H9 (cell line): ENCODE measurements around the gene PEX5L. TPM values are rescaled to one million over a fixed set of nuclear protein-coding genes. Genes with fewer than 3 reads are reported as not detected.

Experiments
- DNase-seq: peaks from one replicate; pipeline ENCODE4 v3.0.0-alpha.2; 2017
- H2AFZ ChIP-seq: one replicate; pipeline ENCODE4 v1.6.1; 2013; ENCODE audit warnings: mild to moderate bottlenecking, low read length, control low read depth, moderate library complexity
- H2AK5ac ChIP-seq: 2 replicates; pipeline ENCODE4 v1.6.1; 2013; ENCODE audit warnings: low read length, control low read depth, mixed read lengths; ENCODE audit not compliant: insufficient read length
- H2BK120ac ChIP-seq: one replicate; pipeline ENCODE4 v1.6.1; 2013; ENCODE audit warnings: low read depth, mild to moderate bottlenecking, low read length, control low read depth, inconsistent platforms; ENCODE audit not compliant: poor library complexity, severe bottlenecking
- H2BK12ac ChIP-seq: 2 replicates; pipeline ENCODE4 v1.6.1; 2013; ENCODE audit warnings: low read length, control low read depth, mixed read lengths, low read depth; ENCODE audit not compliant: insufficient read length
- H2BK15ac ChIP-seq: 2 replicates; pipeline ENCODE4 v1.6.1; 2013; ENCODE audit warnings: low read depth, low read length, control low read depth
- H2BK20ac ChIP-seq: one replicate; pipeline ENCODE4 v1.6.1; 2013; ENCODE audit warnings: low read depth, mild to moderate bottlenecking, low read length, control low read depth, inconsistent platforms; ENCODE audit not compliant: poor library complexity, severe bottlenecking
- H2BK5ac ChIP-seq: 2 replicates; pipeline ENCODE4 v1.6.1; 2013; ENCODE audit warnings: low read length, control low read depth, mixed read lengths; ENCODE audit not compliant: insufficient read length
- H3K14ac ChIP-seq: 2 replicates; pipeline ENCODE4 v1.6.1; 2013; ENCODE audit warnings: low read length, control low read depth; ENCODE audit not compliant: insufficient read depth
- H3K18ac ChIP-seq: 2 replicates; pipeline ENCODE4 v1.6.1; 2013; ENCODE audit warnings: low read depth, mild to moderate bottlenecking, mixed read lengths, low read length, control low read depth; ENCODE audit not compliant: insufficient read length
- H3K23ac ChIP-seq: 2 replicates; pipeline ENCODE4 v1.6.1; 2013; ENCODE audit warnings: low read length, control low read depth, mixed read lengths, low read depth; ENCODE audit not compliant: insufficient read length
- H3K23me2 ChIP-seq: 2 replicates; pipeline ENCODE4 v1.6.1; 2013; ENCODE audit warnings: low read depth, mild to moderate bottlenecking, mixed read lengths, low read length, control low read depth; ENCODE audit not compliant: insufficient read length, poor library complexity, severe bottlenecking
- H3K27ac ChIP-seq: 2 replicates; pipeline ENCODE4 v1.5.1; 2013; ENCODE audit warnings: low read length, control low read depth, mixed read lengths, low read depth; ENCODE audit not compliant: insufficient read length
- H3K27me3 ChIP-seq: 2 replicates; pipeline ENCODE4 v1.6.1; 2013; ENCODE audit warnings: low read length, control low read depth, inconsistent platforms; ENCODE audit not compliant: insufficient read depth
- H3K4ac ChIP-seq: 2 replicates; pipeline ENCODE4 v1.6.1; 2013; ENCODE audit warnings: low read depth, mild to moderate bottlenecking, control low read depth, inconsistent platforms, low read length, moderate library complexity
- H3K4me1 ChIP-seq: 2 replicates; pipeline ENCODE4 v1.6.1; 2013; ENCODE audit warnings: low read length, control low read depth, inconsistent platforms; ENCODE audit not compliant: insufficient read depth
- H3K4me2 ChIP-seq: 2 replicates; pipeline ENCODE4 v1.6.1; 2013; ENCODE audit warnings: low read length, control low read depth, mixed read lengths; ENCODE audit not compliant: insufficient read length, insufficient read depth
- H3K56ac ChIP-seq: 2 replicates; pipeline ENCODE4 v1.6.1; 2013; ENCODE audit warnings: low read depth, mild to moderate bottlenecking, mixed read lengths, low read length, control low read depth; ENCODE audit not compliant: insufficient read length
- H3K79me1 ChIP-seq: 2 replicates; pipeline ENCODE4 v1.6.1; 2013; ENCODE audit warnings: low read depth, mild to moderate bottlenecking, moderate library complexity, low read length, control low read depth, inconsistent platforms; ENCODE audit not compliant: insufficient read depth, poor library complexity, severe bottlenecking
- H3K79me2 ChIP-seq: 2 replicates; pipeline ENCODE4 v1.6.1; 2013; ENCODE audit warnings: low read length, control low read depth, inconsistent platforms; ENCODE audit not compliant: insufficient read depth
- H3K9ac ChIP-seq: 2 replicates; pipeline ENCODE4 v1.6.1; 2013; ENCODE audit warnings: low read length, control low read depth, mixed read lengths; ENCODE audit not compliant: insufficient read length; ENCODE audit errors: extremely low read depth
- H3K9me3 ChIP-seq: one replicate; pipeline ENCODE4 v1.6.1; 2013; ENCODE audit warnings: low read depth, low read length, inconsistent platforms; ENCODE audit not compliant: control insufficient read depth
- H3T11ph ChIP-seq: one replicate; pipeline ENCODE4 v1.6.1; 2013; ENCODE audit warnings: mild to moderate bottlenecking, low read length, control low read depth, inconsistent platforms
- H4K20me1 ChIP-seq: one replicate; pipeline ENCODE4 v1.6.1; 2013; ENCODE audit not compliant: control insufficient read depth, insufficient read length, insufficient read depth
- H4K5ac ChIP-seq: 2 replicates; pipeline ENCODE4 v1.6.1; 2013; ENCODE audit warnings: low read depth, mild to moderate bottlenecking, mixed read lengths, low read length, control low read depth; ENCODE audit not compliant: insufficient read length
- H4K8ac ChIP-seq: replicated peaks from 2 replicates; pipeline ENCODE4 v1.6.1; 2013; ENCODE audit warnings: low read length, control low read depth, mixed read lengths, low read depth; ENCODE audit not compliant: insufficient read length
- H4K91ac ChIP-seq: 2 replicates; pipeline ENCODE4 v1.6.1; 2013; ENCODE audit warnings: low read depth, mild to moderate bottlenecking, moderate library complexity, mixed read lengths, low read length, control low read depth; ENCODE audit not compliant: insufficient read length
- H3K27ac Mint-ChIP-seq, 3 experiments: 2 replicates in 2 of 3; 3 replicates in 1 of 3; pipeline ENCODE4 v1.8.0; 2020 to 2021; ENCODE audit warnings: mixed read lengths in 3 of 3, mild to moderate bottlenecking in 1 of 3, moderate library complexity in 1 of 3
- H3K27me3 Mint-ChIP-seq: 2 replicates; pipeline ENCODE4 v1.8.0; 2021; ENCODE audit warnings: low read depth, mild to moderate bottlenecking, moderate library complexity, mixed read lengths
- H3K36me3 Mint-ChIP-seq, 3 experiments: 2 replicates in 2 of 3; 3 replicates in 1 of 3; pipeline ENCODE4 v1.8.0; 2020 to 2021; ENCODE audit warnings: low read depth in 3 of 3, mixed read lengths in 3 of 3; ENCODE audit not compliant: insufficient read depth in 1 of 3
- H3K4me1 Mint-ChIP-seq, 2 experiments: 2 replicates each; pipeline ENCODE4 v1.8.0; 2020; ENCODE audit warnings: mixed read lengths in 2 of 2
- H3K4me3 Mint-ChIP-seq, 2 experiments: 2 replicates in 1 of 2; 3 replicates in 1 of 2; pipeline ENCODE4 v1.8.0; 2020 to 2021; ENCODE audit warnings: mild to moderate bottlenecking in 2 of 2, mixed read lengths in 2 of 2, moderate library complexity in 1 of 2
- H3K9me3 Mint-ChIP-seq, 2 experiments: 2 replicates in 1 of 2; 3 replicates in 1 of 2; pipeline ENCODE4 v1.8.0; 2020; ENCODE audit warnings: mild to moderate bottlenecking in 2 of 2, mixed read lengths in 2 of 2, moderate library complexity in 1 of 2
- WGBS: extraction: QIAGEN DNeasy Blood & Tissue Kit; methylation state at CpG from one replicate; pipeline ENCODE4 v1.1.7; 2013; ENCODE audit warnings: missing lambda C conversion rate, low lambda C conversion rate, mixed read lengths; ENCODE audit not compliant: insufficient read length; ENCODE audit errors: extremely low coverage; 5-methylcytosine and 5-hydroxymethylcytosine counted together
- total RNA-seq: library from RNA; stranded (reverse); gene quantifications from 2 replicates; pipeline ENCODE4 v1.2.1, GENCODE V29; 2021
- TF ChIP-seq, protein P1 (sequence below): fragments of 200-600 bp; sonication (generic); conservative IDR thresholded peaks from 3 replicates; pipeline ENCODE4 v1.8.0; 2021; ENCODE audit warnings: antibody characterized with exemption, mild to moderate bottlenecking

Gene PEX5L
- total RNA-seq, 1 experiment from 2014 or later, result 0.85 TPM

DNA sequence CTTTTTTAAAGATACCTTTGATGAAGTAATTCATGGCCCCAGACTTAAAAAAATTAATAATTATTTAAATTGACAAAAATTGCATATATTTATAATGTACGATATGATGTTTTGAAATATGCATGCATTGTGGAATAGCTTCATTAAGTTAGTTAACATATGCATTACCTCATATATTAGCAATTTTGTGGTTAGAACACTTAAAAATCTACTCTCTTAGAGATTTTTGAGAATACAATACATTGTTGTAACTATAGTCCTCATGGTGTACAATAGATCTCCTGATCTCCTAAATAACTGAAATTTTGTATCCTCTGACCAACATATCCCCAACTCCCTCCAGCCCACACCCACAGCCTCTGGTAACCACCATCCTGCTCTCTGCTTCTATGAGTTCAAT lies 104.1 kb downstream of the PEX5L start:
- H3K4me3 Mint-ChIP-seq, result no peak overlapping the region
- no peaks in the 10 kb centered on the region for H3K23me2 ChIP-seq
- H2BK15ac ChIP-seq, result no peak overlapping the region
- no peak overlapping the region for H3K4ac ChIP-seq
- no peak overlapping the region for H3K9ac ChIP-seq
- H2BK12ac ChIP-seq, result no peak overlapping the region
- H4K91ac ChIP-seq, result no peak overlapping the region
- no peak overlapping the region for H2BK20ac ChIP-seq
- H3K27ac Mint-ChIP-seq, result no peak overlapping the region
- H3T11ph ChIP-seq, result no peak overlapping the region
- H3K4me1 Mint-ChIP-seq, result peaks cover 5 to 14% of the 10 kb centered on the region in 2 experiments
- no peak for DNase-seq
- H3K27me3 ChIP-seq, result no peaks in the 10 kb centered on the region
- H3K27me3 Mint-ChIP-seq, result no peaks in the 10 kb centered on the region
- H3K9me3 ChIP-seq, result no peaks in the 10 kb centered on the region
- no peak overlapping the region for H3K14ac ChIP-seq
- peaks cover 2% of the 10 kb centered on the region; the same call in 1 of the 2 replicates for H3K4me1 ChIP-seq
- no peaks in the 10 kb centered on the region for H3K36me3 Mint-ChIP-seq
- no peak overlapping the region for H3K56ac ChIP-seq
- no peak overlapping the region for H4K8ac ChIP-seq
- no peak overlapping the region for H2AK5ac ChIP-seq
- H3K79me1 ChIP-seq, result no peaks in the 10 kb centered on the region
- H4K5ac ChIP-seq, result no peak overlapping the region
- H2AFZ ChIP-seq, result no peak overlapping the region
- no peak overlapping the region for H3K4me2 ChIP-seq
- H3K9me3 Mint-ChIP-seq, result no peaks in the 10 kb centered on the region; a peak in 1 of 5 replicates
- no peak overlapping the region for H2BK120ac ChIP-seq
- H3K23ac ChIP-seq, result no peak overlapping the region
- no peak overlapping the region for H3K27ac ChIP-seq
- TF ChIP-seq, protein P1, sequence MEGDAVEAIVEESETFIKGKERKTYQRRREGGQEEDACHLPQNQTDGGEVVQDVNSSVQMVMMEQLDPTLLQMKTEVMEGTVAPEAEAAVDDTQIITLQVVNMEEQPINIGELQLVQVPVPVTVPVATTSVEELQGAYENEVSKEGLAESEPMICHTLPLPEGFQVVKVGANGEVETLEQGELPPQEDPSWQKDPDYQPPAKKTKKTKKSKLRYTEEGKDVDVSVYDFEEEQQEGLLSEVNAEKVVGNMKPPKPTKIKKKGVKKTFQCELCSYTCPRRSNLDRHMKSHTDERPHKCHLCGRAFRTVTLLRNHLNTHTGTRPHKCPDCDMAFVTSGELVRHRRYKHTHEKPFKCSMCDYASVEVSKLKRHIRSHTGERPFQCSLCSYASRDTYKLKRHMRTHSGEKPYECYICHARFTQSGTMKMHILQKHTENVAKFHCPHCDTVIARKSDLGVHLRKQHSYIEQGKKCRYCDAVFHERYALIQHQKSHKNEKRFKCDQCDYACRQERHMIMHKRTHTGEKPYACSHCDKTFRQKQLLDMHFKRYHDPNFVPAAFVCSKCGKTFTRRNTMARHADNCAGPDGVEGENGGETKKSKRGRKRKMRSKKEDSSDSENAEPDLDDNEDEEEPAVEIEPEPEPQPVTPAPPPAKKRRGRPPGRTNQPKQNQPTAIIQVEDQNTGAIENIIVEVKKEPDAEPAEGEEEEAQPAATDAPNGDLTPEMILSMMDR, result no peak
- no peak overlapping the region for H2BK5ac ChIP-seq
- no CpG with 5 or more reads among the region's 1 CpG for WGBS
- no peak overlapping the region for H3K18ac ChIP-seq
- H4K20me1 ChIP-seq, result no peaks in the 10 kb centered on the region
- H3K79me2 ChIP-seq, result no peaks in the 10 kb centered on the region
